Nucleus accumbens (tissue), 56 donors: ENCODE measurements around the gene SORCS3.
"Not testable (repeated sequence)": the region's sequence is repeated elsewhere in the genome, so short reads cannot be mapped to it uniquely, and the experiment has no call there.

ENCODE experiments used
- DNase-seq, 56 donors: peaks; one replicate each; lab custom pipeline; 2025; lab: John Stamatoyannopoulos, UW

SORCS3 gene

GRCh38 chr10:104688251-104689042 lies 47.4 kb downstream of the SORCS3 start:
- DNase-seq: peak in 52 of 56 donors; percentile 13 to 88 (median 59)

GRCh38 chr10:104689105-104689504 lies 48.0 kb downstream of the SORCS3 start:
- DNase-seq: no peak

GRCh38 chr10:104689547-104689946 lies 48.5 kb downstream of the SORCS3 start:
- DNase-seq: no peak

- DNase-seq: no peak
Measured at GRCh38 chr10:104690101-104690500, 49.0 kb downstream of the SORCS3 start.

- no peak for DNase-seq
Measured at GRCh38 chr10:104690959-104691358, 49.9 kb downstream of the SORCS3 start.

- no peak for DNase-seq
Measured at GRCh38 chr10:104694074-104694473, 53.0 kb downstream of the SORCS3 start.

- not testable (repeated sequence) for DNase-seq
Measured at GRCh38 chr10:104703262-104703661, 62.2 kb downstream of the SORCS3 start.

- no peak for DNase-seq
Measured at GRCh38 chr10:104706886-104707285, 65.8 kb downstream of the SORCS3 start.

GRCh38 chr10:104707602-104708459 lies 66.7 kb downstream of the SORCS3 start:
- peak in 5 of 56 donors; percentile 5 to 22 (median 9) for DNase-seq

GRCh38 chr10:104711302-104711721 lies 70.2 kb downstream of the SORCS3 start:
- DNase-seq: no peak

GRCh38 chr10:104730593-104730992 lies 89.5 kb downstream of the SORCS3 start:
- not testable (repeated sequence) for DNase-seq

GRCh38 chr10:104731192-104731591 lies 90.1 kb downstream of the SORCS3 start:
- no peak for DNase-seq

GRCh38 chr10:104732222-104732621 lies 91.1 kb downstream of the SORCS3 start:
- peak in 2 of 56 donors; percentile 7 to 11 for DNase-seq

- DNase-seq: no peak
Measured at GRCh38 chr10:104734433-104734832, 93.3 kb downstream of the SORCS3 start.

- DNase-seq: peak in 29 of 56 donors; percentile 2 to 61 (median 16)
Measured at GRCh38 chr10:104735036-104735756, 94.1 kb downstream of the SORCS3 start.

GRCh38 chr10:104735757-104736391 lies 94.8 kb downstream of the SORCS3 start:
- DNase-seq: peak in 1 of 56 donors; percentile 2

- DNase-seq: no peak
Measured at GRCh38 chr10:104741127-104741526, 100.0 kb downstream of the SORCS3 start.

GRCh38 chr10:104744052-104744451 lies 103.0 kb downstream of the SORCS3 start:
- DNase-seq: no peak

GRCh38 chr10:104750291-104750690 lies 109.2 kb downstream of the SORCS3 start:
- no peak for DNase-seq

- DNase-seq: no peak
Measured at GRCh38 chr10:104762793-104763192, 121.7 kb downstream of the SORCS3 start.
